GM21723 (cell line): Measurements from ENCODE around the gene ZMYND19.
"Not testable (repeated sequence)": the region's sequence is repeated elsewhere in the genome, so short reads cannot be mapped to it uniquely, and the experiment has no call there.

ENCODE experiments used
- ATAC-seq: cut with Tn5 transposase; IDR thresholded peaks from one replicate; pipeline ENCODE4 v1.9.1; 2021; ENCODE audit warnings: mild to moderate bottlenecking, moderate library complexity; ENCODE audit not compliant: unreplicated experiment

ZMYND19 gene

GRCh38 chr9:137614631-137615386 lies 24.5 kb upstream of the ZMYND19 start:
- no peak for ATAC-seq

DNA sequence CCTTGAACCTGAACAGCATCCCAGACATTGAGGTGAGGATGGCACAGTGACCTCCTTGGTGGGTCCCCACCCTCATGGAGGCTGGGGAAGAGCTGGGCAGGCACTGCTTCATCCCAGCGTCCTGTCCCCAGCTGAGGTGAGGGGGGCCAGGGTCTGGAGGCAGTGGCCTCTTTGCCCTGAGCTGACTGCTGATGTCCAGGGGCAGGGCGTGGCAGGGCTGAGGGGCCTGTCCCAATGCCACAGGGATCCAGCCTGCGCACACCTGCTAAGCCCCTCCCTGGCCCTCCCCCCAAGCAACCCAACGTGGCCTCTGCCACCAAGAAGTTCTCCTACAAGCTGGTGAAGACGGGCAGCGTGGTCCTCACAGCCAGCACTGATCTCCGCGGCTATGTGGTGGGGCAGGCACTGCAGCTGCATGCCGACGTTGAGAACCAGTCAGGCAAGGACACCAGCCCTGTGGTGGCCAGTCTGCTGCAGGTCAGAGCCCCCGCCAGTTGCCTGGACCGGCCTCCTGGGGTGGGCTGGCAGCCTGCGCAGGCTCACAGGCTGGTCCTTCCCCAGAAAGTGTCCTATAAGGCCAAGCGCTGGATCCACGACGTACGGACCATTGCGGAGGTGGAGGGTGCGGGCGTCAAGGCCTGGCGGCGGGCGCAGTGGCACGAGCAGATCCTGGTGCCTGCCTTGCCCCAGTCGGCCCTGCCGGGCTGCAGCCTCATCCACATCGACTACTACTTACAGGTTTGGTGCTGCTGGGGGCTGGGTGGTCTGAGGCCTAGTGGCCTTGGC lies 23.6 kb upstream of the ZMYND19 start:
- no peak for ATAC-seq

DNA sequence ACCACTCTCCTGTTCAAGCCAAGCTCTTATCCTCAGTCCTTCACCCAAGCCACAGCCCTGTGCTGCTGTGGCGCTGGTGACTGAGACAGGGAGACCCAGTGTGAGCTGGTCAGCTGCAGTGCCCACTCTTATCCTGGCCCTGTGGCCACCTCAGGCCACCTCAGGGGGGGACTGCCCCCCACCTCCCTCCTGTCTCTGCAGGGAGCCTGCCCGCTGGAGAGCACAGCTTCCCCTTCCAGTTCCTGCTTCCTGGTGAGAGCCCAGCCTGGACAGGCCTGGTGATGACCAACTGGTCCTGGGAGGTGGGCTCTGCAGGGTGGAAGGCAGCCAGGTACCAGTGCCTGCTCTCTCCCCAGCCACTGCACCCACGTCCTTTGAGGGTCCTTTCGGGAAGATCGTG lies 22.9 kb upstream of the ZMYND19 start:
- no peak for ATAC-seq

GRCh38 chr9:137612741-137613142 lies 22.4 kb upstream of the ZMYND19 start:
- ATAC-seq: no peak

- ATAC-seq: no peak
Observed at GRCh38 chr9:137611623-137612609, 21.6 kb upstream of the ZMYND19 start.

DNA sequence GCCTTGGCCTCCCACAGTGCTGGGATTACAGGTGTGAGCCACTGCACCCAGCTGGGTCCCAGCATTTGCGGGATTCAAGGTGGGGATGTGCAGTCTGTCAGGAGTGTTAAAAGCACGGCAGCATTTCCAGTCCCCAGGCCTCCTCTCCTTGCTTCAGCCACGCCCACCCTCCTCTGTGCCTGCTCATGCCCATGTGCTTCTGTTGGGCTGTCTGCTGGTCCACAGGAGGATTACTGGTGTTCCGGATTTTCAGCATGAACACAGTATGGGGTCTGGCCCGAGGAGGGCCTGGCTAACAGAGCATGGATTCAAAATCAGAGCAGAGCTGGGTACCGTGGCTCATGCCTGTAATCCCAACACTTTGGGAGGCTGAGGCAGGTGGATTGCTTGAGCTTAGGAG lies 20.6 kb upstream of the ZMYND19 start:
- ATAC-seq: no peak

DNA sequence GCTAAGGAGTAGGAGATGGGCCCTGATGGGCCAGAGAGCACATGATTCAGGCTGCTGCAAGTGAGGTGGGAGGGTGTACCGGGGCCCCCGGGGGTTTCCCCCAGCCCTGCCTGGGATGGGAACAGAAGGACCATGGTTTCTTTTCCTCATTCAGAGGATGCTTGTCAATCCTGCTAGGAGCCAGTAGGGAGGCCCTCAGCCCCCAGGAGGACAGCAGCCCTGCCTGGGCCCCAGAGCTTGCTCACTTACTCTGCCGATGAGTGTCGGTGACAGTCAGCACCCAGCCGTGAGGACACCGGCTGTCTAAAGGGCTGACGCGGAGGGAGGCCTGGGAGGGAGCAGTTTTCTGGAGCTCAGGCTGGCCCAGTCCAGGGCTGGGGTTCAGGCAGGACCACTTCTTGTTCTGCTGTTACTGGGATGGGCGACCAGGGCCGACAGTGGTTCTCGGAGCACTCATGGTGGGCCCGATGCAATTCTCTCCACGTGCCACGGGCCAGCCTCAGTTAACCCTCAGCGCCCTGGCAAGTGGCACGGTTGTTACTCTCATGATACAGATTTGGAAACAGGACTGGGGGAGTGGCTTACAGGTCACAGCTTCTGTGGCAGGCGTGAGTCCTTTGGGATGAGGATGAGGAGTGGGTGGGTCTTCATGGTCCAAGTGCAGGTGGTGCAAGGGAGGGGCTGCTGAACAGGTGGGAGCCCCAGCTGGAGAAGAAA lies 17.0 kb upstream of the ZMYND19 start:
- no peak for ATAC-seq

GRCh38 chr9:137606734-137607138 lies 16.4 kb upstream of the ZMYND19 start:
- no peak for ATAC-seq

DNA sequence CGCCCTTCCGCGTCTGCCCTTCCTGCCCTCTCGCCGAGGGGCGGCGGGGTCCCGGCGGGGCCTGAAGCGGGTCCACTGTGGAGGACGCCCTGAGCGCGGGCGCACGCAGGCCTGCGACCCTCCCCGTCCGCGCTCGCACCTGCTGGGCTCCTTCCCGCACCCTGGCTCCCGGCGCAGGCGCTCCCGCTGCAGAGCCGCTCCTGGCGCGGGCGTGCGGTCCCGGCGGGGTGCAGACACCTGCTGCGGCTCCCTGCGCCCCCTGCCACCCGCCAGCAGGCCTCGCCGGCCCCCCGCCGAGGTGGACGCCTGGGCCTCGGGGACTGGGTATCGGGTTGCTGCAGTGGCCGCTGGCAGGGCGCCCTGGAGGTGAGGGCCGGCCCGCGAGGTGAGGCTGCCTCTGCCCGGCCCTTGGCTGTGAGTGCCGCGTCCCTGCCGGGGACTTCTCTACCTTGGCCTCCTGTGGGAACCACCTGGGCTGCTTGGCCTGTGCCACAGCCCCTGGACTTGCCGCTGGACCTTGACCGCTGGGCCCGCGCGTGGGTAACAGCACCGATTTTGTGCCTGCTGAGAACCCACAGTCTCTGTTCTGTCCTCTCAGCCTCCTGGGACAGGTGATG lies 15.8 kb upstream of the ZMYND19 start:
- ATAC-seq: peak; percentile 22

GRCh38 chr9:137605121-137606004 lies 15.1 kb upstream of the ZMYND19 start, which contains the start of gene ARRDC1:
Gene ARRDC1 (plus strand): TSS chr9:137605686. CDS start chr9:137605718, 32 bp downstream.
- peak; percentile 76 for ATAC-seq

DNA sequence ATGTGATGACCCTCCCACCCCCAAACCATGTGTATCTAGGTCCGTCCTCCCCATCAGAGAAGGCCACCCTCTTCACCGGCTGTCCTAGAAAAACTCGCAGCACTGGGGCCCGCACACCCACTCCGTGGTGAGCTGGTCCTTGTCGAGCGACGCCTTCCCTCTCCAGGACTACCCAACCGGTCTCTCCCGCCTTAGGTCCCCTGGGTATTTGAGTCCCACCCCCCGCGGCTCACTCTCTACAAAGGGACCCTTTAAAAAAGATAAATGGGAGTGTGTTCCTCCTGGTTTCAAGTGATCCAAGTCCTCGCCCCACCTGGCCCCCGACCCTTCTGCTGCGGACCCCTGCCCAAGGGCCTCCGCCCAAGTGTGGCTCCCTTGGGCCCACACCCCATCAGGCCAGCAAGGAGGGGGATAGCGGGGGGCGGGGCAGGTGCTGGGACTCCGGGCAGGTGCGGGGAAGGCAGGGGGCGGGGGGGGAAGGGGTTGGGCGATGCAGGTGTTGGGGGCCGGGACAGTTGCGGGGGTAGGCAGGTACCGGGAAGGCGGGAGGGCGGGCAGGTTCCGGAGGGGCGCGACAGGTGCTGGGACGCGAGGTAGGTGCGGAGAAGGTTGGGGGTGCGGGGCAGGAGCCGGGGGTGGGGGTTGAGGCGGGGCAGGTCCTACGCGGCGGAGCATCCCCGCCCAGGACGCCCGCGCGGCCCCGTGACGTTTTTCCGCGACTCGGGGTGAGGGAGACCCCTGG lies 14.2 kb upstream of the ZMYND19 start:
- no peak for ATAC-seq

GRCh38 chr9:137603879-137604278 lies 13.6 kb upstream of the ZMYND19 start:
- no peak for ATAC-seq

DNA sequence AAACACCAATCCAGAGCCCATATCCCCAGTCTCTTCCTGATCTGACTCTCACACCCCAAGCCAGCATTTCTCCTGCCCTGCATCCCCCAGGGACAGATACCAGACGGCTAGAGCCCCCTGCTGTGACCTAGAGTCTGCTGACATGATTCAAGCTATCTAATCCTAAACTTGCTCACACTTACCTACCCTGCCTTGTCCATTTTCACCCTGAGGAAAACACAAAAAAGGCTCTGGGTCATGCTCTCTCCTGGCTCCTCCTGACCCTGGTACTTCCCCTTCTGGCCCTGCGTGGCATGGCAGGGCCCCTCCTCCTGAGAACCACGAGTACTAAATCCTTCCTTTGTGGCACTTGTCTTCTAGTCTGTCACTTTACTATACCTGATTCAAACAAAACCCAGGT lies 12.3 kb upstream of the ZMYND19 start:
- no peak for ATAC-seq

GRCh38 chr9:137598943-137599342 lies 8.6 kb upstream of the ZMYND19 start:
- ATAC-seq: no peak

DNA sequence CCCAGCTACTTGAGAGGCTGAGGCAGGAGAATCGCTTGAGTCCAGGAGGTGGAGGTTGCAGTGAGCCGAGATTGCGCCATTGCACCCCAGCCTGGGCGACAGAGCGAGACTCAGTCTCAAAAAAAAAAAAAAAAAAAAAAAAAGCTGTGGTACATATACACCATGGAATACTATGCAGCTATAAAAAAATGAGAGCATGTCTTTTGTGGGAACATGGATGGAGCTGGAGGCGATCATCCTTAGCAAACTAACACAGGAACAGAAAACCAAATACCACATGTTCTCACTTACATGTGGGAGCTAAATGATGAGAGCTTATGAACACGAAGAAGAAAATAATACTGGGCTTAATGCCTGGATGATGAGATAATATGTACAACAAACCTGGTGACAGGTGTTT lies 6.3 kb upstream of the ZMYND19 start:
- ATAC-seq: not testable (repeated sequence)

DNA sequence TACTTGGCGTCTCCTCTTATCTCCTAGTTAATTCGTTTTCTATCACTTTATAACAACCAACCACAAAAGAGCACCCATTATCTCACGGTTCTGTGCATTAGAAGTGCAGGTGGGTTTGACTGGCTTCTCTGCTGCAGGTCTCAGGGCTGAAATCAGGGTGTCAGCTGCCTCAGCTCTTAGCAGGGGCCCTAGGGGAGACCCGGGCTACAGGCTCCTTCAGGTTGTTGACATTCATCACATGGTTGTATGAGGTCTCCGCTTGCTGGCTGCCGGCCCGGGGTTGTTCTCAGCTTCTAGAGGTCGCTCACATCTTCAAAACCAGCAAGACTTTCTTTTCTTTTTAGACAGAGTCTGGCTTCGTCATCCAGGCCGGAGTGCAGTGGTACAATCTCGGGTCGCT lies 2.9 kb upstream of the ZMYND19 start:
- no peak for ATAC-seq

DNA sequence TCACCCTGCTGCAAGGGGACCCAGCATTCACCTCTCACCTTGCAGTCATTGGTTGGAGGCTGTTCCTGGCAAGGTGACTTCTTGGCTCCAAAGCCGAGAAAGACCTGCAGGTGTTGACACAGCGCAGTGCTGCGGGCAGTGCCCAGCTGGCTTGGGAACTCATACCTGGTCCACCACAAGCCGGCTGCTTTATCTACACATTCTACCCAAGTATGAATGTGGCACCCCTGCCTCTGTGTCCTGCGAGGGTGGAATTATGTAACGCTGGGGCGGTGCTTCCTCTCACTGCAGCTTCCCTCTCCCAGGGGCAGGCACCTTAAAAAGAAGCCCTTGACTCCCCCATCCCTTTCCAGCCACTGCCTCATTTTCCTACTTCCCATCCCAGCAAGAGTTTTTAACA lies 2.5 kb upstream of the ZMYND19 start:
- no peak for ATAC-seq

DNA sequence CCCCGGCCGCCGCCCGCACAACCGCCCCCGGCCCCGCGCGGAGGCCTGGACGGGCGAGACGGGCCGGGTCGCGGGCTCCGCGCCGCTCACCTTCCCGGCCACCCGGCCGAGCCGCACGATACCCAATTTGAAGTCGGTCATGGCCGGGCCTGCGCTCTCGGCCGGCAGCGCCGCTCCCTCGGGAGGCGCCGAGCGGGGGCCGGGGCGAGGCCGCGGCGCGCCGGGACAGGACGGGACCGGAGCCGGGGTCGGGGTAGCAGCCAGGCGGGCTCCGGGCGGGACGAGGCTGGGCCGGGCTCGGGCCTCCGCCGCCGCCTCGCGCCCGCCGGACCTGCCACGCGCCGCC lies 216 bp downstream of the ZMYND19 start:
- ATAC-seq: no peak
